ENCODE results near the gene SCLY.

DNA sequence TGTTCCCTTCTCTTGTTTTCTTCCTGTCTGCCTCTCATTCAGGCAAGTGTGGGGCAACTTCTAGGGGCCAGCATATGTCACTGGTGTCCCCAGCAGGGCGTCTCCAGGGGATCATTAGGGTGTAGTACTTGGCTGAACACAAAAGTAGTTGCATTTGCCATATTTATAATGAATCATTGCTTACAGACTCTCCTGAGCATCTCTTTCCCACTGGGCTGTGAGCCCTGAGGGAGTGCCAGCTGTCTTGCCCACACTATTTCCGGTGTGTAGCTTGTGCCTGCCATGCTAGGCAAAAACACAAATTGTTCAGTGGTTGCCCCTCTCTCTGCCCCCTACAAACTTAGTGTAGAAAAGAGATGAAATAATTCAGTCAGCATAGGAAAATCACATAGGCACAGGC, 40.8 kb upstream of the SCLY start:
- TF ChIP-seq, protein P1, sequence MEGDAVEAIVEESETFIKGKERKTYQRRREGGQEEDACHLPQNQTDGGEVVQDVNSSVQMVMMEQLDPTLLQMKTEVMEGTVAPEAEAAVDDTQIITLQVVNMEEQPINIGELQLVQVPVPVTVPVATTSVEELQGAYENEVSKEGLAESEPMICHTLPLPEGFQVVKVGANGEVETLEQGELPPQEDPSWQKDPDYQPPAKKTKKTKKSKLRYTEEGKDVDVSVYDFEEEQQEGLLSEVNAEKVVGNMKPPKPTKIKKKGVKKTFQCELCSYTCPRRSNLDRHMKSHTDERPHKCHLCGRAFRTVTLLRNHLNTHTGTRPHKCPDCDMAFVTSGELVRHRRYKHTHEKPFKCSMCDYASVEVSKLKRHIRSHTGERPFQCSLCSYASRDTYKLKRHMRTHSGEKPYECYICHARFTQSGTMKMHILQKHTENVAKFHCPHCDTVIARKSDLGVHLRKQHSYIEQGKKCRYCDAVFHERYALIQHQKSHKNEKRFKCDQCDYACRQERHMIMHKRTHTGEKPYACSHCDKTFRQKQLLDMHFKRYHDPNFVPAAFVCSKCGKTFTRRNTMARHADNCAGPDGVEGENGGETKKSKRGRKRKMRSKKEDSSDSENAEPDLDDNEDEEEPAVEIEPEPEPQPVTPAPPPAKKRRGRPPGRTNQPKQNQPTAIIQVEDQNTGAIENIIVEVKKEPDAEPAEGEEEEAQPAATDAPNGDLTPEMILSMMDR (IDR thresholded peaks at IDR 0.05), result no peak
- TF ChIP-seq POLR2AphosphoS5 (IDR thresholded peaks at IDR 0.05), result no peak
- no peak for TF ChIP-seq EP300 (IDR thresholded peaks at IDR 0.05)
- no peak for TF ChIP-seq POLR2A (IDR thresholded peaks at IDR 0.05; ENCODE audit: low read depth)

All from esophagus muscularis mucosa (tissue), 4 donors.